ENCODE data around the gene NECTIN1. TPM values are rescaled to one million over a fixed set of nuclear protein-coding genes. Genes with fewer than 3 reads are reported as not detected.

The NECTIN1 gene
- total and polyA plus RNA-seq, 2 donors (not counting 3 experiments of a cell fraction or from before 2014, with no cell fraction given), result 10.8 to 23.6 TPM

DNA sequence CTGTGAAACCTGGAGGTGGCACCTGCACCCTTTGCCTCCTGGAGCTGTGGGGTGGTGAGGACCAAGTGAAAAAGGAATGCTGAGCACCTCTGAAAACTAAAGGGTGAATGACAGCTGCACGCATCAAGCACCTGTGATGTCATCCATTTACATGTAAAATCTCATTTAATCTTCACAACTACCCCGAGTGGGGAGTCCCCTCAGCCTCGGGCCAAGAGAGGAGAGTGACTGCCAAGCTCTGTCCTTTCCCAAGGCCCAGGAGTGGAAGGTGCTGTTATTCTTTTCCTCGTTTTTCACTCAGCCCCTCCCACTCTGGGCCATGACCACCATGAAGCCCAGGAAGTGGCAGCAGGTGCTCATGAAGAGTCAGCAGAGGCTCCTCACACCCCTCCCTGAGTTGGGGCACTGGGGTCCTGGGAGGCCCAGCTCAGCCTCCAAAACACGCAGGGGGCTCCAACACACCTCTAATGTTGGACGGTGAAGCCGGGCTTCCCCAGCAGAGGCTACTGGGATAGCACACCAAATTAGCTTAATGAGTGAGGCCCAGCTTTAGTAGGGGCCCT lies 35.7 kb downstream of the NECTIN1 start:
- Histone ChIP-seq H3K36me3 (ENCODE audit: control insufficient read depth in 2 of 2, extremely low read depth in 1 of 2, insufficient read depth in 2 of 2, low read length in 2 of 2) (no peaks in the 10 kb centered on the region), H3K27ac (ENCODE audit: insufficient read depth, low read depth, low read length) (no peak overlapping the region), H4K20me1 (replicated peaks; ENCODE audit: control insufficient read depth, extremely low read depth, insufficient read depth, low read length) (no peaks in the 10 kb centered on the region), H3K79me2 (ENCODE audit: control insufficient read depth, insufficient read depth, low read length) (no peaks in the 10 kb centered on the region), H3K9me3 (replicated peaks; ENCODE audit: control insufficient read depth, insufficient read depth, low read length) (no peaks in the 10 kb centered on the region), H2AFZ (ENCODE audit: low read depth, low read length) (no peak overlapping the region), H3K9ac (replicated peaks; ENCODE audit: extremely low read depth, insufficient read depth, low read length) (no peak overlapping the region), H3K27me3 (ENCODE audit: control insufficient read depth in 2 of 2, insufficient read depth in 2 of 2, low read length in 2 of 2) (no peaks in the 10 kb centered on the region), H3K4me1 (ENCODE audit: control insufficient read depth, extremely low read depth, insufficient read depth, low read length) (no peaks in the 10 kb centered on the region), H3K4me3 (replicated peaks in 1 of 3; ENCODE audit: insufficient read depth in 1 of 3, low read depth in 1 of 3, low read length in 3 of 3) (no peak overlapping the region), H3K9me1 (replicated peaks; ENCODE audit: control insufficient read depth, extremely low read depth, insufficient read depth, low read length) (no peaks in the 10 kb centered on the region), H3K4me2 (ENCODE audit: insufficient read depth, low read length) (no peak overlapping the region)
- intact Hi-C loops (cut with micrococcal nuclease), result no loop called here
- POLR2A ChIA-PET, result interaction anchor here (0.6 kb wide), 1 partner anchor 1259 kb away, joined by 6 read pairs; no protein-coding TSS in a partner anchor
- no peak for TF ChIP-seq JUN (IDR thresholded peaks at IDR 0.05; ENCODE audit: borderline replicate concordance, insufficient read depth, insufficient read length, low read depth)
- TF ChIP-seq, protein P1, sequence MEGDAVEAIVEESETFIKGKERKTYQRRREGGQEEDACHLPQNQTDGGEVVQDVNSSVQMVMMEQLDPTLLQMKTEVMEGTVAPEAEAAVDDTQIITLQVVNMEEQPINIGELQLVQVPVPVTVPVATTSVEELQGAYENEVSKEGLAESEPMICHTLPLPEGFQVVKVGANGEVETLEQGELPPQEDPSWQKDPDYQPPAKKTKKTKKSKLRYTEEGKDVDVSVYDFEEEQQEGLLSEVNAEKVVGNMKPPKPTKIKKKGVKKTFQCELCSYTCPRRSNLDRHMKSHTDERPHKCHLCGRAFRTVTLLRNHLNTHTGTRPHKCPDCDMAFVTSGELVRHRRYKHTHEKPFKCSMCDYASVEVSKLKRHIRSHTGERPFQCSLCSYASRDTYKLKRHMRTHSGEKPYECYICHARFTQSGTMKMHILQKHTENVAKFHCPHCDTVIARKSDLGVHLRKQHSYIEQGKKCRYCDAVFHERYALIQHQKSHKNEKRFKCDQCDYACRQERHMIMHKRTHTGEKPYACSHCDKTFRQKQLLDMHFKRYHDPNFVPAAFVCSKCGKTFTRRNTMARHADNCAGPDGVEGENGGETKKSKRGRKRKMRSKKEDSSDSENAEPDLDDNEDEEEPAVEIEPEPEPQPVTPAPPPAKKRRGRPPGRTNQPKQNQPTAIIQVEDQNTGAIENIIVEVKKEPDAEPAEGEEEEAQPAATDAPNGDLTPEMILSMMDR (IDR thresholded peaks at IDR 0.05; ENCODE audit: extremely low read depth in 1 of 2, insufficient read depth in 1 of 2, low read depth in 1 of 2, low read length in 2 of 2), result no peak
- TF ChIP-seq FOS (IDR thresholded peaks at IDR 0.05; ENCODE audit: borderline replicate concordance, insufficient read depth, low read length), result no peak
- TF ChIP-seq, protein P2, sequence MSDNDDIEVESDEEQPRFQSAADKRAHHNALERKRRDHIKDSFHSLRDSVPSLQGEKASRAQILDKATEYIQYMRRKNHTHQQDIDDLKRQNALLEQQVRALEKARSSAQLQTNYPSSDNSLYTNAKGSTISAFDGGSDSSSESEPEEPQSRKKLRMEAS (IDR thresholded peaks at IDR 0.05; ENCODE audit: insufficient read depth, insufficient read length), result no peak
- no peak for TF ChIP-seq POLR2A (IDR thresholded peaks at IDR 0.05; ENCODE audit: low read depth, low read length)
- no peak for TF ChIP-seq POLR2AphosphoS5 (IDR thresholded peaks at IDR 0.05; ENCODE audit: insufficient read depth, low read depth, low read length)
- TF ChIP-seq MYC (IDR thresholded peaks at IDR 0.05; ENCODE audit: low read depth, low read length), result no peak
- TF ChIP-seq EZH2 (IDR thresholded peaks at IDR 0.05; ENCODE audit: borderline replicate concordance, low read depth, low read length, severe bottlenecking), result no peak
- TF ChIP-seq GATA2 (IDR thresholded peaks at IDR 0.05; ENCODE audit: insufficient read depth, insufficient read length, low read depth, low read length), result no peak
- no peak for DNase-seq (ENCODE audit: low read depth, low spot score)
- no TSS peak for BruUV-seq (replicated peaks)
- CTCF ChIA-PET, result interaction anchor here (0.9 to 2.6 kb wide), 6 partner anchors 8 to 36 kb away, joined by 3 to 22 read pairs (median 6); partner anchors contain the start of gene NECTIN1
- FAIRE-seq, result no peak
- dilution Hi-C loops (cut with MboI; ENCODE audit: extremely low pct_ligation_motif_present, low sequenced_read_pairs), result no loop called here

All from endothelial cell of umbilical vein (primary cell).